Measurements from ENCODE around the gene CHRNB4. TPM values are rescaled to one million over a fixed set of nuclear protein-coding genes. Genes with fewer than 3 reads are reported as not detected.
"Not testable (repeated sequence)": the region's sequence is repeated elsewhere in the genome, so short reads cannot be mapped to it uniquely, and the experiment has no call there.

Gene CHRNB4
- total RNA-seq, 1 donor, result not detected

DNA sequence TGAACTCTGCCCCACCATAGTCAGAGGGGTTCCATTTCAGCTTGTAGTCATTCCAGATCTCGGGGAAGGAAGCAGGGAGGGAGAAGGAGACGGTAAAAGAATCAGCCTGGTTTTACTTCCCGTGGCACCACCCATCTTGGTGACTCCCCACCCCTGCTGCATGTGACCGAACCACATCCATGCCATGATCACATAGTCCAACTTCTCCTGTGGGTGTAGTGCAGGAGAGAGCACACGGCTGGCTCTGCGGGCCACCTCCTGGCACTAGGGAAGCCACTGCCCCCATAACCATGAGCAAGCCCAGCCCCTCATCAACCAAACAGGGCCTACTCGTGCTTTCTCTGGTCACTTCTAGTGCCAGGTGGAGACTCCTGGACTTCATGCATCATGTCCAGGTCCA, 23.9 kb downstream of the CHRNB4 start:
- DNase-seq (ENCODE audit: low read depth), result no peak
- H3K4me3 ChIP-seq (ENCODE audit: low read depth, low read length), result no peak overlapping the region
- TF ChIP-seq, protein P1, sequence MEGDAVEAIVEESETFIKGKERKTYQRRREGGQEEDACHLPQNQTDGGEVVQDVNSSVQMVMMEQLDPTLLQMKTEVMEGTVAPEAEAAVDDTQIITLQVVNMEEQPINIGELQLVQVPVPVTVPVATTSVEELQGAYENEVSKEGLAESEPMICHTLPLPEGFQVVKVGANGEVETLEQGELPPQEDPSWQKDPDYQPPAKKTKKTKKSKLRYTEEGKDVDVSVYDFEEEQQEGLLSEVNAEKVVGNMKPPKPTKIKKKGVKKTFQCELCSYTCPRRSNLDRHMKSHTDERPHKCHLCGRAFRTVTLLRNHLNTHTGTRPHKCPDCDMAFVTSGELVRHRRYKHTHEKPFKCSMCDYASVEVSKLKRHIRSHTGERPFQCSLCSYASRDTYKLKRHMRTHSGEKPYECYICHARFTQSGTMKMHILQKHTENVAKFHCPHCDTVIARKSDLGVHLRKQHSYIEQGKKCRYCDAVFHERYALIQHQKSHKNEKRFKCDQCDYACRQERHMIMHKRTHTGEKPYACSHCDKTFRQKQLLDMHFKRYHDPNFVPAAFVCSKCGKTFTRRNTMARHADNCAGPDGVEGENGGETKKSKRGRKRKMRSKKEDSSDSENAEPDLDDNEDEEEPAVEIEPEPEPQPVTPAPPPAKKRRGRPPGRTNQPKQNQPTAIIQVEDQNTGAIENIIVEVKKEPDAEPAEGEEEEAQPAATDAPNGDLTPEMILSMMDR (IDR thresholded peaks at IDR 0.05; ENCODE audit: insufficient read depth, low read length), result no peak

DNA sequence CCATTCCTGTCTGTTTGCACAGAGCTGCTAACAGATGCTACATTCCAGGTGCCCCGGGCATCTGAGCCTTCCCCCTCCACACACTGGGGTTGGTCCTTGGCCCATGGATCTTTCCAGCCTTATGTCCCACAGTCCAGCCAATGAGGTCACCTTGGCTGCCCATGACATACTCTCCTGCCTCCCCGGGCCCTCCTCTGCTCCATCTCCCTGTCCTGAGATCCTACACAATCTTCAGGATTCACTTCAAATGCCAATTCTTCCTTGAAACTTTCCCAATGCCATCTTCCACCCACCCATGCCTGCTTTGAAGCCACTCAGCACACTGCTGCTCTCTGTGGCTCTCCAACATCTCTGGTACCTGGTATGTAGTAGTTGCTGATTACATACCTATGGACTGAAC, 24.5 kb downstream of the CHRNB4 start:
- no peak overlapping the region for H3K4me3 ChIP-seq (ENCODE audit: low read depth, low read length)
- no peak for DNase-seq (ENCODE audit: low read depth)
- TF ChIP-seq, protein P1 (IDR thresholded peaks at IDR 0.05; ENCODE audit: insufficient read depth, low read length), result no peak

DNA sequence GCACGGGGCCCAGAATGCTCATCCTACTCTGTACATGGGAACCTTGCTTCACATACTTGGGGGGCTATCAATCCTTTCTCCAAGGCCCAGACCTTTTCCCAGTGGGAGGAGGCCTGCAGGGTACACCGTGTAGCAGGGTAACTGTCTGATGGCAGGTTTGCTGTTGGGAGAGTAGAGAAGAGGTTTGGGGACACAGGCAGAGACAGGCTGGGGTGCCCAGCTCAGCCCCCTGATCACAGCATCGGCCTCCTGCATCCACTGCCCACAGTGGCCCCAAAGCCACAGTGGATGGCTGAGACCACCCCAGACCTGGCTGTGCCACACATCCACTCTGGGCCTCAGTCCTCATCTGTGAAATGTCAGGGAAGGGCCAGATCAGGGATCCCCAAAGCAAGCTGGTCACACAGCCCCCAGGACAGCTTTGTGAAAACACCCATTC, 25.8 kb downstream of the CHRNB4 start:
- TF ChIP-seq, protein P1 (IDR thresholded peaks at IDR 0.05; ENCODE audit: insufficient read depth, low read length), result no peak
- H3K4me3 ChIP-seq (ENCODE audit: low read depth, low read length), result no peak overlapping the region
- DNase-seq (ENCODE audit: low read depth), result no peak

DNA sequence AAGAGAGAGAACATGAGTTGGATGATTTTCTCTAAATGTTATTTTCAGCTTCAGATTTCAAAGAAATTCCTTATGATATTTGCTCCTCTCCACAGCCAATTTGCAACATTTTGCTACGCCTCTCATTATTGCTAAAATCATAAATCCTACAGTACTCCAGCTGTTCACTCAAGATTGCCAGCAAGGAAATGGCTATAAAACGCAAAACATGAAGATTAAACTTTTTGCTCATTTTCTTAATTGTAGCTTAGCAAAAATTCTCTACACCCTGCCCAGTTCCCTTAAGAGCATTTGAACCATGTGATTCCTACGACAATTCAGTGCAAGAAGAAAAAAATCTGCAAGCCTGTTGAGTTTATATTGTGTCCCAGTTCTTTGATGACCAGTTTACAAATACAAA, 27.0 kb downstream of the CHRNB4 start:
- TF ChIP-seq, protein P1 (IDR thresholded peaks at IDR 0.05; ENCODE audit: insufficient read depth, low read length), result no peak
- H3K4me3 ChIP-seq (ENCODE audit: low read depth, low read length), result no peak overlapping the region
- DNase-seq (ENCODE audit: low read depth), result no peak

DNA sequence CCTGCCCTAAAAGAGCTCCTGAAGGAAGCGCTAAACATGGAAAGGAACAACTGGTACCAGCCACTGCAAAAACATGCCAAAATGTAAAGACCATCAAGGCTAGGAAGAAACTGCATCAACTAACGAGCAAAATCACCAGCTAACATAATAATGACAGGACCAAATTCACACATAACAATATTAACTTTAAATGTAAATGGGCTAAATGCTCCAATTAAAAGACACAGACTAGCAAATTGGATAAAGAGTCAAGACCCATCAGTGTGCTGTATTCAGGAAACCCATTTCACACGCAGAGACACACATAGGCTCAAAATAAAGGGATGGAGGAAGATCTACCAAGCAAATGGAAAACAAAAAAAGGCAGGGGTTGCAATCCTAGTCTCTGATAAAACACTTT, 31.5 kb downstream of the CHRNB4 start:
- H3K4me3 ChIP-seq (ENCODE audit: low read depth, low read length); DNase-seq (ENCODE audit: low read depth): not testable (repeated sequence)

DNA sequence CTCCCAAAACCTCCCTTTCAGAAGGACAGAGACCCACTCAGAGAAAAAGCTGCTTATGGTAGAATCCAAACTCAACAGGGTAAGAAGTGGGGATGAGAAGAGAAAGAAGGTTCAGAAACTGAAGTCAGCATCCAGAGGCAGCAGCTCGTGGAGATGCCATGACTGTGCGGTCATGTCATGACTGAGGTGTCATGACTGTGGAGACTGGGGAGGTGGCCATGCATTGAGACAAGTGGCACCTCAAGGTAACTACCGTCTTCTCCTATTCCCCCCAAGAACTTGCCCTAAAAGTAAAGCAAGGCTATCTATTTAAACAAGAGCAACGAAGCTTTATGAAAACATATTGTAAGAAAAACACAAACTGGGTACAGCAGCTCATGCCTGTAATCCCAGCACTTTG, 35.3 kb downstream of the CHRNB4 start:
- DNase-seq (ENCODE audit: low read depth), result no peak
- TF ChIP-seq, protein P1 (IDR thresholded peaks at IDR 0.05; ENCODE audit: insufficient read depth, low read length), result no peak
- H3K4me3 ChIP-seq (ENCODE audit: low read depth, low read length), result no peak overlapping the region

DNA sequence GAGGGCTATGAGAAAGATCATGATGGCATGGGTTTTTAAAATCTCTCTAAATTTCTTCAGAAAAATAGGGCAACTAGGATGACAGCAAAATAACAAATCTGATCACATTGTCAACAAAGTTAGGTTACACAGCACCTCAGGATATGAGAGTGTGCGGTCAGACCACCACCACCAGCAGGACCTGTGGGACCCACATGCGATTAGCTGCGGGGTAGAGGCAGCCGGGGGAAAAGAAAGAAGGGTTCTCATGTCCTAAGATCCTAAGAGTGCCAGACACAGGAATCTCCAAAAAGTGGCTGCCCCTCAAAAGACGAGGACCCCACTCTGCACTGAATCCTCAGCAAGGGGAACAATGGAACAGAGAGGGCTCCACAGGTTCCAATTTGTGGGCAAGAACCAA, 35.8 kb downstream of the CHRNB4 start:
- no peak for DNase-seq (ENCODE audit: low read depth)
- H3K4me3 ChIP-seq (ENCODE audit: low read depth, low read length), result no peak overlapping the region
- TF ChIP-seq, protein P1 (IDR thresholded peaks at IDR 0.05; ENCODE audit: insufficient read depth, low read length), result no peak
